HCT116 (cell line): Measurements from ENCODE around the gene KCMF1. TPM values are rescaled to one million over a fixed set of nuclear protein-coding genes. Genes with fewer than 3 reads are reported as not detected.

Experiments used
- ATAC-seq: fragments of 200-7000 bp; cut with Tn5 transposase; 2 replicates; pipeline ENCODE4 v1.9.1; 2020; ENCODE audit warnings: mild to moderate bottlenecking, moderate library complexity
- BruUV-seq: library from RNA; stranded (reverse); fragments of 400-500 nt; replicated peaks from 2 replicates; lab custom pipeline; 2021; lab: Mats Ljungman, UMichigan
- CTCF ChIA-PET: fragments of 300-600 bp; sonication (Branson Sonifier 250); formaldehyde crosslinking; loops from one replicate; lab custom pipeline; 2021; ENCODE audit warnings: antibody characterized with exemption; lab: Charles Lee
- POLR2A ChIA-PET: fragments of 300-600, 350-600 bp; sonication (Branson Sonifier 250); formaldehyde crosslinking; loops from one replicate; lab custom pipeline; 2021; ENCODE audit warnings: antibody characterized with exemption; lab: Charles Lee
- RAD21 ChIA-PET, 2 experiments: fragments of 300-600 bp; sonication (Branson Sonifier 250); formaldehyde crosslinking; loops; one replicate each; lab custom pipeline; 2023; ENCODE audit warnings: low total read pairs in 2 of 2; ENCODE audit not compliant: uncharacterized antibody in 2 of 2, unreplicated experiment in 2 of 2, low non-redundant PET in 1 of 2; lab: Charles Lee
- DNase-seq: peaks from one replicate; pipeline ENCODE4 v3.0.0-alpha.2; 2010; ENCODE audit warnings: low read depth, low spot score
- H2AFZ ChIP-seq: fragments of 200-600 bp; shearing (Covaris generic), sonication (generic); 2 replicates; pipeline ENCODE4 v1.6.1; 2017; ENCODE audit warnings: low read depth, mixed run types, mixed read lengths, antibody characterized with exemption, low read length; ENCODE audit not compliant: poor library complexity, severe bottlenecking
- H3K27ac ChIP-seq: 2 replicates; pipeline ENCODE4 v1.5.1; 2012; ENCODE audit warnings: low read depth, low read length
- H3K27me3 ChIP-seq: fragments of 200-600 bp; sonication (generic); 2 replicates; pipeline ENCODE4 v1.6.1; 2016; ENCODE audit warnings: mixed run types, low read length, mixed read lengths; ENCODE audit not compliant: insufficient read depth
- H3K36me3 ChIP-seq, 2 experiments: fragments of 200-500 bp in 1 of 2; fragments of 200-600 bp in 1 of 2; sonication (Bioruptor generic) in 1 of 2; sonication (generic) in 1 of 2; 2 replicates each; pipeline versions ENCODE4 v1.5.1 to v1.6.1; 2014 to 2016; ENCODE audit warnings: low read length in 2 of 2, inconsistent platforms in 1 of 2, mixed read lengths in 1 of 2, mixed run types in 1 of 2; ENCODE audit not compliant: insufficient read depth in 2 of 2, control insufficient read depth in 1 of 2
- H3K4me1 ChIP-seq, 2 experiments: fragments of 200-600 bp in 1 of 2; sonication (generic) in 1 of 2; 2 replicates each; pipeline versions ENCODE4 v1.5.1 to v1.6.1; 2012 to 2017; ENCODE audit warnings: low read length in 2 of 2, inconsistent platforms in 1 of 2, mild to moderate bottlenecking in 1 of 2, mixed read lengths in 1 of 2, mixed run types in 1 of 2, moderate library complexity in 1 of 2; ENCODE audit not compliant: insufficient read depth in 2 of 2, control insufficient read depth in 1 of 2
- H3K4me2 ChIP-seq: fragments of 200-600 bp; sonication (generic); 2 replicates; pipeline ENCODE4 v1.6.1; 2017; ENCODE audit warnings: mixed run types, low read length, mixed read lengths
- H3K4me3 ChIP-seq, 2 experiments: fragments of 200-600 bp in 1 of 2; sonication (generic) in 1 of 2; replicated peaks in 1 of 2; 2 replicates each; pipeline ENCODE4 v1.5.1; 2011 to 2016; ENCODE audit warnings: low read length in 2 of 2, control low read depth in 1 of 2, low read depth in 1 of 2, mild to moderate bottlenecking in 1 of 2, mixed read lengths in 1 of 2, mixed run types in 1 of 2
- H3K79me2 ChIP-seq: fragments of 200-600 bp; sonication (generic); 2 replicates; pipeline ENCODE4 v1.6.1; 2017; ENCODE audit warnings: mild to moderate bottlenecking, mixed run types, low read length, moderate library complexity, mixed read lengths; ENCODE audit not compliant: insufficient read depth
- H3K9ac ChIP-seq: fragments of 200-600 bp; sonication (generic); 2 replicates; pipeline ENCODE4 v1.6.1; 2016; ENCODE audit warnings: low read length, mixed read lengths
- H3K9me2 ChIP-seq: fragments of 200-600 bp; sonication (generic), shearing (Covaris generic); 2 replicates; pipeline ENCODE4 v1.6.1; 2017; ENCODE audit warnings: mixed run types, mild to moderate bottlenecking, moderate library complexity; ENCODE audit not compliant: insufficient read depth
- H3K9me3 ChIP-seq, 2 experiments: fragments of 200-500 bp in 1 of 2; fragments of 200-600 bp in 1 of 2; sonication (Bioruptor generic) in 1 of 2; sonication (generic) in 1 of 2; 2 replicates each; pipeline ENCODE4 v1.6.1; 2014 to 2017; ENCODE audit warnings: low read length in 2 of 2, mixed read lengths in 2 of 2, inconsistent platforms in 1 of 2, low read depth in 1 of 2, mild to moderate bottlenecking in 1 of 2, mixed run types in 1 of 2, moderate library complexity in 1 of 2; ENCODE audit not compliant: control insufficient read depth in 1 of 2, insufficient read depth in 1 of 2
- H4K20me1 ChIP-seq: fragments of 200-600 bp; sonication (generic), shearing (Covaris generic); 2 replicates; pipeline ENCODE4 v1.6.1; 2017; ENCODE audit warnings: mixed run types, mild to moderate bottlenecking, moderate library complexity; ENCODE audit not compliant: insufficient read depth
- EZH2 ChIP-seq: fragments of 200-600 bp; sonication (generic); IDR thresholded peaks from 2 replicates; pipeline ENCODE4 v1.6.1; 2017; ENCODE audit warnings: antibody characterized with exemption, mixed run types
- POLR2A ChIP-seq: IDR thresholded peaks from 2 replicates; pipeline ENCODE4 v1.7.0; 2011; ENCODE audit warnings: borderline replicate concordance; ENCODE audit not compliant: insufficient read depth, insufficient read length; ENCODE audit errors: extremely low read depth
- SP1 ChIP-seq: IDR thresholded peaks from 2 replicates; pipeline ENCODE4 v1.6.1; 2012; ENCODE audit warnings: low read depth
- intact Hi-C: fragments of 100-400 bp; cut with micrococcal nuclease; formaldehyde crosslinking; loops from 2 replicates; pipeline ENCODE4 v1.10.0; 2022
- total RNA-seq: library from RNA; stranded (reverse); gene quantifications from one replicate; pipeline ENCODE4 v1.2.1, GENCODE V29; 2021; ENCODE audit not compliant: unreplicated experiment
- TF ChIP-seq, protein P1 (sequence below), 3 experiments: fragments of 200-600 bp in 1 of 3; sonication (generic) in 1 of 3; IDR thresholded peaks in 2 of 3; conservative IDR thresholded peaks in 1 of 3; 2 replicates each; pipeline ENCODE4 v1.5.1; 2012 to 2017; ENCODE audit warnings: low read depth in 2 of 3, low read length in 2 of 3, antibody characterized with exemption in 1 of 3, borderline replicate concordance in 1 of 3, control low read depth in 1 of 3, mild to moderate bottlenecking in 1 of 3, mixed read lengths in 1 of 3, mixed run types in 1 of 3, moderate library complexity in 1 of 3; ENCODE audit not compliant: insufficient read depth in 1 of 3
- TF ChIP-seq, protein P2 (sequence below): IDR thresholded peaks from 2 replicates; pipeline ENCODE4 v1.6.1; 2012; ENCODE audit warnings: low read depth

KCMF1 gene
- total RNA-seq, 1 experiment from 2014 or later, result 119 TPM

- ATAC-seq (no peak), DNase-seq (no peak)
- RAD21 ChIA-PET, result no interaction called here
- CTCF ChIA-PET, result no interaction called here
- Histone ChIP-seq H3K4me3 (no peak overlapping the region), H3K9me3 (no peaks in the 10 kb centered on the region), H2AFZ (no peak overlapping the region), H3K4me1 (peaks cover 22 to 66% of the 10 kb centered on the region in 2 experiments), H3K36me3 (no peaks in the 10 kb centered on the region), H3K9me2 (no peaks in the 10 kb centered on the region), H3K27ac (no peak overlapping the region), H4K20me1 (no peaks in the 10 kb centered on the region), H3K4me2 (peak overlapping the region; percentile 34; the same call in 1 of the 2 replicates), H3K79me2 (peaks cover 17% of the 10 kb centered on the region), H3K9ac (0 out of 2 replicates have a peak overlapping the region, but pooled peaks have one; percentile 13), H3K27me3 (no peaks in the 10 kb centered on the region)
- intact Hi-C loops, result no loop called here
- no TSS peak for BruUV-seq
- TF ChIP-seq POLR2A, result peak; percentile 4
- TF ChIP-seq, protein P1, sequence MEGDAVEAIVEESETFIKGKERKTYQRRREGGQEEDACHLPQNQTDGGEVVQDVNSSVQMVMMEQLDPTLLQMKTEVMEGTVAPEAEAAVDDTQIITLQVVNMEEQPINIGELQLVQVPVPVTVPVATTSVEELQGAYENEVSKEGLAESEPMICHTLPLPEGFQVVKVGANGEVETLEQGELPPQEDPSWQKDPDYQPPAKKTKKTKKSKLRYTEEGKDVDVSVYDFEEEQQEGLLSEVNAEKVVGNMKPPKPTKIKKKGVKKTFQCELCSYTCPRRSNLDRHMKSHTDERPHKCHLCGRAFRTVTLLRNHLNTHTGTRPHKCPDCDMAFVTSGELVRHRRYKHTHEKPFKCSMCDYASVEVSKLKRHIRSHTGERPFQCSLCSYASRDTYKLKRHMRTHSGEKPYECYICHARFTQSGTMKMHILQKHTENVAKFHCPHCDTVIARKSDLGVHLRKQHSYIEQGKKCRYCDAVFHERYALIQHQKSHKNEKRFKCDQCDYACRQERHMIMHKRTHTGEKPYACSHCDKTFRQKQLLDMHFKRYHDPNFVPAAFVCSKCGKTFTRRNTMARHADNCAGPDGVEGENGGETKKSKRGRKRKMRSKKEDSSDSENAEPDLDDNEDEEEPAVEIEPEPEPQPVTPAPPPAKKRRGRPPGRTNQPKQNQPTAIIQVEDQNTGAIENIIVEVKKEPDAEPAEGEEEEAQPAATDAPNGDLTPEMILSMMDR (IDR thresholded peaks at IDR 0.05 in 2 of 3, conservative IDR thresholded peaks at IDR 0.05 in 1 of 3; ENCODE audit: borderline replicate concordance in 1 of 3, insufficient read depth in 1 of 3, low read depth in 2 of 3, low read length in 2 of 3), result no peak
- TF ChIP-seq SP1, result no peak
- no peak for TF ChIP-seq EZH2
- TF ChIP-seq, protein P2, sequence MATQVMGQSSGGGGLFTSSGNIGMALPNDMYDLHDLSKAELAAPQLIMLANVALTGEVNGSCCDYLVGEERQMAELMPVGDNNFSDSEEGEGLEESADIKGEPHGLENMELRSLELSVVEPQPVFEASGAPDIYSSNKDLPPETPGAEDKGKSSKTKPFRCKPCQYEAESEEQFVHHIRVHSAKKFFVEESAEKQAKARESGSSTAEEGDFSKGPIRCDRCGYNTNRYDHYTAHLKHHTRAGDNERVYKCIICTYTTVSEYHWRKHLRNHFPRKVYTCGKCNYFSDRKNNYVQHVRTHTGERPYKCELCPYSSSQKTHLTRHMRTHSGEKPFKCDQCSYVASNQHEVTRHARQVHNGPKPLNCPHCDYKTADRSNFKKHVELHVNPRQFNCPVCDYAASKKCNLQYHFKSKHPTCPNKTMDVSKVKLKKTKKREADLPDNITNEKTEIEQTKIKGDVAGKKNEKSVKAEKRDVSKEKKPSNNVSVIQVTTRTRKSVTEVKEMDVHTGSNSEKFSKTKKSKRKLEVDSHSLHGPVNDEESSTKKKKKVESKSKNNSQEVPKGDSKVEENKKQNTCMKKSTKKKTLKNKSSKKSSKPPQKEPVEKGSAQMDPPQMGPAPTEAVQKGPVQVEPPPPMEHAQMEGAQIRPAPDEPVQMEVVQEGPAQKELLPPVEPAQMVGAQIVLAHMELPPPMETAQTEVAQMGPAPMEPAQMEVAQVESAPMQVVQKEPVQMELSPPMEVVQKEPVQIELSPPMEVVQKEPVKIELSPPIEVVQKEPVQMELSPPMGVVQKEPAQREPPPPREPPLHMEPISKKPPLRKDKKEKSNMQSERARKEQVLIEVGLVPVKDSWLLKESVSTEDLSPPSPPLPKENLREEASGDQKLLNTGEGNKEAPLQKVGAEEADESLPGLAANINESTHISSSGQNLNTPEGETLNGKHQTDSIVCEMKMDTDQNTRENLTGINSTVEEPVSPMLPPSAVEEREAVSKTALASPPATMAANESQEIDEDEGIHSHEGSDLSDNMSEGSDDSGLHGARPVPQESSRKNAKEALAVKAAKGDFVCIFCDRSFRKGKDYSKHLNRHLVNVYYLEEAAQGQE, result no peak
- POLR2A ChIA-PET, result interaction anchor here (1.2 kb wide), 1 partner anchor 17 kb away, joined by 3 read pairs; no protein-coding TSS in a partner anchor
Measured at GRCh38 chr2:84963323-84963691, 7.7 kb upstream of the KCMF1 start.
